Omental fat pad (tissue), 4 donors: ENCODE measurements around the gene CWF19L2. TPM values are rescaled to one million over a fixed set of nuclear protein-coding genes. Genes with fewer than 3 reads are reported as not detected.
A peak's percentile ranks its signal among the peaks of the same experiment; 100 is the strongest.
"Not testable (repeated sequence)": the region's sequence is repeated elsewhere in the genome, so short reads cannot be mapped to it uniquely, and the experiment has no call there.

Source experiments
- ATAC-seq: fragments of 150-250 bp; one replicate; pipeline ENCODE4 v1.9.1; 2016; ENCODE audit warnings: mild to moderate bottlenecking, moderate library complexity; ENCODE audit not compliant: low FRiP score
- DNase-seq: peaks from one replicate; pipeline ENCODE4 v3.0.0-alpha.2; 2019; ENCODE audit warnings: low spot score
- total RNA-seq, 4 donors: library from RNA; depleted of rRNA; stranded (reverse); fragments of >200 nt; gene quantifications; one replicate each; pipeline ENCODE4 v1.1.0, GENCODE V29; 2016
- TF ChIP-seq, protein P1 (sequence below), 3 donors: fragments of 450-650 bp; IDR thresholded peaks; one replicate each; pipeline ENCODE4 v1.5.1; 2016 to 2017; ENCODE audit warnings: antibody characterized with exemption in 3 of 3, mild to moderate bottlenecking in 3 of 3, moderate library complexity in 2 of 3

The CWF19L2 gene
- 10 to 100 TPM; 14.8 to 36.6 (median 17.0) TPM for total RNA-seq

DNA sequence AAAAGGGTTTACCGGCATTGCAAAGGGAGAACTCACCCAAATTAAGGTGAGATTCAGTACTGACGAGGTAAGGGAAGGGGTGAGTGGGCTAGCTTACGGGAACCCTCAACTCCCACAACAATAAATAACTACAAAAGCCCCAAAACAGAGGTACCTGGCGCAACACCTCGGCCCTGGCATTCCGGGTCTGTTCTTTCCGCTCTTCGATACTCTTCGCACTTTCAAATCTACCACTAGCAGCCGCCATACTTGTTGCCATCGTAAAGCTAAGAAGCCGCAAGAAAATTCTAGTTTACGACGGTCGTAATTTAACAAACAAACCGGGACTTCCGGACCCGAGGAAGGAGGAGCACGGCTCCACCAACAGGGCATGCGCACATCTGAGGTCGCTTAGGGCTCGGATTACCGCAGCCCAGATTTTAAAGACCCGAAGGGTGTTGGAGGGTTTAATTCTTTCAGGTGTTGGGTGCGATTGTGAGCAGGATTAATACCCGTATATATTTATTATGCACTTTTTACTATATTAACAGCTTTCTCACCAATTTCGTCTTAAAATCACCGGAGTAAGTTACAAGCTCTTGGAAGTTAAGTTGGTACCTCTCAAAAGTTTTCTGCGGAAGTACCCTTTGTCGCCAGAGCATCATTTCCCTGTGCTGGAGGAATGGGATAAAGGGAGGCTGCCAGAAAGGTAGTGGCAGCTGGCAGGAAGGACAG, at the start of gene CWF19L2:
Gene CWF19L2, minus strand, starts transcription at position 268 of the 714 bp plus-strand sequence. Its CDS starts 9 bp downstream, at position 259.
- DNase-seq (peak; percentile 39), ATAC-seq (peak; percentile 98)
- TF ChIP-seq, protein P1, sequence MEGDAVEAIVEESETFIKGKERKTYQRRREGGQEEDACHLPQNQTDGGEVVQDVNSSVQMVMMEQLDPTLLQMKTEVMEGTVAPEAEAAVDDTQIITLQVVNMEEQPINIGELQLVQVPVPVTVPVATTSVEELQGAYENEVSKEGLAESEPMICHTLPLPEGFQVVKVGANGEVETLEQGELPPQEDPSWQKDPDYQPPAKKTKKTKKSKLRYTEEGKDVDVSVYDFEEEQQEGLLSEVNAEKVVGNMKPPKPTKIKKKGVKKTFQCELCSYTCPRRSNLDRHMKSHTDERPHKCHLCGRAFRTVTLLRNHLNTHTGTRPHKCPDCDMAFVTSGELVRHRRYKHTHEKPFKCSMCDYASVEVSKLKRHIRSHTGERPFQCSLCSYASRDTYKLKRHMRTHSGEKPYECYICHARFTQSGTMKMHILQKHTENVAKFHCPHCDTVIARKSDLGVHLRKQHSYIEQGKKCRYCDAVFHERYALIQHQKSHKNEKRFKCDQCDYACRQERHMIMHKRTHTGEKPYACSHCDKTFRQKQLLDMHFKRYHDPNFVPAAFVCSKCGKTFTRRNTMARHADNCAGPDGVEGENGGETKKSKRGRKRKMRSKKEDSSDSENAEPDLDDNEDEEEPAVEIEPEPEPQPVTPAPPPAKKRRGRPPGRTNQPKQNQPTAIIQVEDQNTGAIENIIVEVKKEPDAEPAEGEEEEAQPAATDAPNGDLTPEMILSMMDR (IDR thresholded peaks at IDR 0.05): no peak

DNA sequence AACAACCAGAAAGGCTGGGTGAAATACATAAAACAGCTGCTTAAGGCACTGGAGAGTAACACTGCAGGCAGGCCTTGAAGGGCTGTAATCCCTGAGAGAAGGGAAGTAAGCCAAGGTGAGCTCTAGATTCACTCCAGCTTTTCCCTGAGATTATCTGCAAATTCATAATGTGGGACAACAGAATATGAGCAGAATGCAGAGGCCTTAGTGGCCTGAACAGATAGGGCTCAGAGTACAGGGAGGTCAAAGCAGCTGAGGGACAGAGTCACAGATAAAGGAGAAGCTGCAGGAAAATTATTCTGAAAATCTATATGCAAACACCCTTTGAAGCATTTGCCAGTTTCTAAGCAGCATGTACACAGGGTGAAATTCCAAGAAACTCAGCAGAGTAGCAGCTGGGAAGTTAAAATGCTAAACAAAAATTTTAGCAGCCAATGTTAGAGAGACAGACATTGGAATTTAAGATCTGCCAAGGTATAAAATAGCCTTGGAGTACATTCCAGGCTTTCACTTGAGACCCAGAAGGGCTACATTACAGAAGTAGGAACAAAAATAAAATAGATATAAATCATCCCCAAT, 48.1 kb upstream of the CWF19L2 start:
- DNase-seq (no peak), ATAC-seq (no peak)
- TF ChIP-seq, protein P1 (IDR thresholded peaks at IDR 0.05): no peak

DNA sequence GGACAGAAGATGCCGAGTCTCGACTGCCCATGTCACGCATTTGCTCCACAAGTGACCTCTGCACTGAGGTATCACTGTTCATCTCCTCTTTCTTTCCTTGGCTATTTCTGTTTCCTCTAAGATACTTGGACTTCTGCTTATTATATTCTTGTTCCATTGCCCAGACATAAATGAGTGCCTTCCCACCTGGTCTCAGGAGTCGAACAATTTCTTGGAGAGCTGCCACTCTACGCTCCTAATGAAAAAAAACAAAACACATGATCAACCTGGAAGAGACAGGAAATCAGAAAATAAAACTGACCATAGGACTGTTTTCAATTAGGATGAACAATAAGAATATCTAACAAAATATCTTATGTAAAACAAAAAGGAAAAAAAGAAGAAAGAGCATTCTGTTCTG, 47.4 kb upstream of the CWF19L2 start:
- DNase-seq: no peak
- ATAC-seq: no peak
- TF ChIP-seq, protein P1 (IDR thresholded peaks at IDR 0.05): no peak

DNA sequence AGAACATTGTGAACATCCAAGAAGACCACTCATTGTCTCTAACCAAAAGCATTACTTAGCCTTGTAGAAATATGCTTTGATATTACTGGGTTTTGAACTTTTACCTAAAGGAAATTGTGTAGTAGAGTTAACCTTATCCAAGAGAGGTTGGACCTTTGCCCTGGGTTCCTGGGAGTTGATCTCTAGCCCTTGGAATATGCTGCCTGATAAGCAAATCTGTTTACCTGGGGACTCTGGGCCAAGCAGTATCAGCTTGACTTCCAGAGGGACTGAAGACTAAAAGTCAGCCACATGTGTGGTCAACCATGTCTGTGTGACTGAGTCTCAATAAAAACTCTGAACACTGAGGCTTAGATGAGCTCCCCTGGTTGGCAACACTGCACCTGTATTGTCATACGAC, 44.1 kb upstream of the CWF19L2 start:
- TF ChIP-seq, protein P1 (IDR thresholded peaks at IDR 0.05): no peak
- ATAC-seq: no peak
- no peak for DNase-seq

DNA sequence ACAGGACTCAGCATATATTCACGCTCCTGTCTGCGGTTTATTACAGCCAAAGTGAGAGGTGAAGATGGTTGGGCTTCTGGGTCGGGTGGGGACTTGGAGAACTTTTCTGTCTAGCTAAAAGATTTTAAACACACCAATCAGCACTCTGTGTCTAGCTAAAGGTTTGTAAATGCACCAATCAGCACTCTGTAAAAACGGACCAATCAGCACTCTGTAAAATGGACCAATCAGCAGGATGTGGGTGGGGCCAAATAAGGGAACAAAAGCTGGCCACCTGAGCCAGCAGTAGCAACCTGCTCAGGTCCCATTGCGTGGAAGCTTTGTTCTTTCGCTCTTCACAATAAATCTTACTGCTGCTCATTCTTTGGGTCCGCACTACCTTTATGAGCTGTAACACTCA, 39.7 kb upstream of the CWF19L2 start:
- DNase-seq, ATAC-seq: not testable (repeated sequence)

DNA sequence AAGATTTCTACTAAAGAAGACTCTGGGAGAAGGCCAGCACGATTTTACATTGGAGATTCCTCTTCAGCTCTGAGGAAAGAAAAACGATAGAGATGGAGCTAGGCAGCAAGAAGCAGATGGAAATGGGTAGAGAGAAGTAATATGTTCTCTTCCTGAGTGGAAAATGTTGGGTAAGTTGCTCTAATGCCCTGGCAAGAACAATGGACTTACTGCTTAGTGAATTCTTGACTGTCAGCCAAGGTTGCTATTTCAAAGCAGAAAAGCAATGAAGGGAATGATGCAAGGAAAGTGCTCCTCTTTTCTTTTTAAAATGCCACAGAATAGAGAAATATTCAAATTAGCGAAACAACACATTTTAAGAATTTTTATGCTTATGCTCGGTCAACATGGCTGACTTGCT, 38.4 kb upstream of the CWF19L2 start:
- DNase-seq (no peak), ATAC-seq (no peak)
- TF ChIP-seq, protein P1 (IDR thresholded peaks at IDR 0.05): no peak

DNA sequence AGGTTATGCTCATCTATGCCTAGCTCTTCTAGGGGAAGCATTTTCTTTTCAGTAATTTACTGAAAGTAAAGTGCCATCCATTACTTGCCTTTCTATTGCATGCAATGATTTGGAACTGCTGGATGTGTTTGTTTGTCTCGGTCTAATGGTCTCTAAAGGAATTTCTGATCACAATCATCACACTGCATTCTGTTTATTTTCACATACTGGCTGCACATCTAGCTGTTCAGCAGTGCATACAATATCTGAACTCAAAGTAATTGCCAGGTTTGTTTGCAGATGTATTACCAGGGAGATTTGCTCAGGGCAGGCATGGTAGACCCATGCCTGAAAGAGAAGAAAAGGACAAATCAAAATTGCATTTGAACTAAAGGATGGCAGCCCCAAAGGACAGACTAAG, 36.4 kb upstream of the CWF19L2 start:
- no peak for ATAC-seq
- TF ChIP-seq, protein P1 (IDR thresholded peaks at IDR 0.05): no peak
- DNase-seq: no peak
